ENCODE data around the gene SPSB1.
A peak's percentile ranks its signal among the peaks of the same experiment; 100 is the strongest.

The SPSB1 gene

DNA sequence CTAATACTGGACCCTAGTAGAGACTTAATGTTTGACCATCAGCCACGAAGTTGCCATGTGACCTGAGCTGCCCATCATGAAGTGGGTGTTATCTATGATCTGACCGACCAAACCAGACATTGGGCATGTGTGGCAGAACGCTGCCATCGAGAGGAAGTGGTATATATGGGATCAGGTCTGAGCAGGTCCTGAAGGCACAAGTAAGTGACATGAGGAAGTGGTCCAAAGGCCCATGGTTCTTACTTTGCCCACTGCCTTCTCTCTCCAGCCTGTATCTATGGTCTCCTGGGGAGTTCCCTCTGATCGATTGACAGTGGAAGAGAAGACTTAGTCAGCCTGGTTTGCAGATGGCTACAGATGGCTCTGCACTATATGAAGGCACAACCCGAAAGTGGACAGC lies 7.9 kb downstream of the SPSB1 start:
- TF ChIP-seq, protein P1, sequence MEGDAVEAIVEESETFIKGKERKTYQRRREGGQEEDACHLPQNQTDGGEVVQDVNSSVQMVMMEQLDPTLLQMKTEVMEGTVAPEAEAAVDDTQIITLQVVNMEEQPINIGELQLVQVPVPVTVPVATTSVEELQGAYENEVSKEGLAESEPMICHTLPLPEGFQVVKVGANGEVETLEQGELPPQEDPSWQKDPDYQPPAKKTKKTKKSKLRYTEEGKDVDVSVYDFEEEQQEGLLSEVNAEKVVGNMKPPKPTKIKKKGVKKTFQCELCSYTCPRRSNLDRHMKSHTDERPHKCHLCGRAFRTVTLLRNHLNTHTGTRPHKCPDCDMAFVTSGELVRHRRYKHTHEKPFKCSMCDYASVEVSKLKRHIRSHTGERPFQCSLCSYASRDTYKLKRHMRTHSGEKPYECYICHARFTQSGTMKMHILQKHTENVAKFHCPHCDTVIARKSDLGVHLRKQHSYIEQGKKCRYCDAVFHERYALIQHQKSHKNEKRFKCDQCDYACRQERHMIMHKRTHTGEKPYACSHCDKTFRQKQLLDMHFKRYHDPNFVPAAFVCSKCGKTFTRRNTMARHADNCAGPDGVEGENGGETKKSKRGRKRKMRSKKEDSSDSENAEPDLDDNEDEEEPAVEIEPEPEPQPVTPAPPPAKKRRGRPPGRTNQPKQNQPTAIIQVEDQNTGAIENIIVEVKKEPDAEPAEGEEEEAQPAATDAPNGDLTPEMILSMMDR (conservative IDR thresholded peaks at IDR 0.05; ENCODE audit: low read depth, low read length), result no peak
- DNase-seq (ENCODE audit: low read depth), result no peak
- no peak overlapping the region for H3K4me3 ChIP-seq (ENCODE audit: low read depth, low read length)

DNA sequence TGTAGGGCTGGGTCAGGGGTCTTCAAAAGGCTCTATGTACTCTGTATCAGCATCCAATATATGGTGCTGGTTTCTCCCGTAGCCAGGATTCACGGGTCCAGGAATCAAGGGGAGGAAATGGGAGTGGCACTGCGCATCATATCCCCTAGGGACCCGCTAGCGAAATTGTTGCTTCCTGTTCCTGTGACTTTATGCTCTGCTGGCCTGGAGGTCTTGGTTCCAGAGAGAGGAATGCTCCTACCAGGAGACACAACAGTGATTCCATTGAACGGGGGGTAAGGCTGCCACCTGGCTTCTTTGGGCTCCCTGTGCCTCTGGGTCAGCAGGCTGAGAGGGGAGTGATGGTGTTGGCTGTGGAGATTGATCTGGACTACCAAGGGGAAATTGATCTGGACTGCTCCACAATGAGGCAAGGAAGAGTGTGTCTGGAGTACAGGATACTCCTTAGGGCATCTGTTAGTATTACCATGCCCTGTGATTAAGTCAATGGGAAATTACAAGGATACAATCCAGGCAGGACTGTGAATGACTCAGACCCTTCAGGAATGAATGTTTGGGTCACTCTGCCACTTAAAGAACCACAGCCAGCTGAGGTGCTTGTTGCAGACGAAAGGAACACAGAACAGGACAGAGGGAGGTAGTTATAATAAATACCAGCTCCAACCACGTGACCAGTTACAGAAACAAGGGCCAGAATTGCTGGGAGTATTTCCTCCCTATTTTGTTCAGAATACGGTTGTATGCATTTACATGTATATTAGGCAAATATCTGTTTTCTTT lies 10.2 kb downstream of the SPSB1 start:
- TF ChIP-seq, protein P1 (conservative IDR thresholded peaks at IDR 0.05; ENCODE audit: low read depth, low read length), result no peak
- H3K4me3 ChIP-seq (ENCODE audit: low read depth, low read length), result no peak overlapping the region
- peak; percentile 82 for DNase-seq (ENCODE audit: low read depth)

DNA sequence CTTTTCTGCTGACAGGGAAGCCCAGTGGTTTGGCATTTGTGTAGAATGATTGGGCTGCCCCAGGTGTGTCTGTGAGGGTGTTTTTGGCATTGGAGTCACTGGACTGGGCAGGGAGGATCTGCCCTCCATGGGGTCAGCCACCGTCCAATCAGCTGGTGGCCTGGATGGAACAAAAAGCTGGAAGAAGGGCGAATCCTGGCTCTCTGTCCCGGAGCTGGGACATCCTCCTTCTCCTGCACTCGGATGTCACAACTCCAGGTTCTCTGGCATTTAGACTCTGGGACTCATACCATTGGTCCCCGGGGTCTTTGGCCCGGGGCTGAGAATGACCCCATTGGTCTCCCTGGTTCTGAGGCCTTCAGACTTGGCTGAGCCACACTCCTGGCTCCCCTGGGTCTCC lies 11.2 kb downstream of the SPSB1 start:
- TF ChIP-seq, protein P1 (conservative IDR thresholded peaks at IDR 0.05; ENCODE audit: low read depth, low read length), result no peak
- DNase-seq (ENCODE audit: low read depth), result no peak
- H3K4me3 ChIP-seq (ENCODE audit: low read depth, low read length), result no peak overlapping the region

DNA sequence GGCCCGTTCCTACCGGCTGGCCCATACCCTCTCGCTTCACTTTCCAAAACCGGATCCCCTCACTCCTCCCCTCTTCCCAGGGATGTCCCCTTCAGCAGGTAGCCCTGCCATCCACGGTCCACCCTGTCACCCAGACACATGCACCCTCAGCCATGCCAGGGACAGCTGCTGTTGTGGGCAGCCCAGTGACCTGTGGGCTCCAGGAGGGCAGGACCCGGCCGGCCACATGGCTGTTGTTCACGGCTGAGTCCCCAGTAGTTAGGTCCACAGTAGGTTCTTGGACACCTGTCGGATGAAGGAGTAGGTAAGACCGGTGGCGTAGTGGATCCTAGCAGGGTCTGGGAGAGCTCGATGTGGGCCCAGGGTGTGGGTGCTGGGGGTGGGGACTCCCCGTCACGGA lies 12.5 kb downstream of the SPSB1 start:
- DNase-seq (ENCODE audit: low read depth), result no peak
- TF ChIP-seq, protein P1 (conservative IDR thresholded peaks at IDR 0.05; ENCODE audit: low read depth, low read length), result no peak
- H3K4me3 ChIP-seq (ENCODE audit: low read depth, low read length), result no peak overlapping the region

DNA sequence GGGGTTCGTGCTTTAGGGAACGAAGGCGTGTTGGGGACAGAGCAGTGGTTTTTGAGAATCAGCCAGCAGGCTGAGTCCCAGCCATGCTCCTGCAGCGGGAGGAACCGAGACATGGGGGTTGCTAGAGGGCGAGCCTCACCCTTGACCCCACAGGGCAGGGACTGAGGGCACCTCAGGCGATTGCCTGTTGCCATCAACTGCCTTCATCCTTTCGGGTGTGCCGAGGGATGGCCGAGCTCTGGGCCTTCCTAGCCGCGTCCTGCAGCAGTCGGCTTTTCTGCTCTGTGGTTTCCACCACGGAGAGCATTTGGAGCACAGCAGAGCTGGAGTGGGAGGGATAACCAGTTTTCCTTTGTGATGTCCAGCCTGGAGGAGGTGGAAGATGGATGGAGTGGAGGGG lies 13.3 kb downstream of the SPSB1 start:
- H3K4me3 ChIP-seq (ENCODE audit: low read depth, low read length), result no peak overlapping the region
- TF ChIP-seq, protein P1 (conservative IDR thresholded peaks at IDR 0.05; ENCODE audit: low read depth, low read length), result no peak

DNA sequence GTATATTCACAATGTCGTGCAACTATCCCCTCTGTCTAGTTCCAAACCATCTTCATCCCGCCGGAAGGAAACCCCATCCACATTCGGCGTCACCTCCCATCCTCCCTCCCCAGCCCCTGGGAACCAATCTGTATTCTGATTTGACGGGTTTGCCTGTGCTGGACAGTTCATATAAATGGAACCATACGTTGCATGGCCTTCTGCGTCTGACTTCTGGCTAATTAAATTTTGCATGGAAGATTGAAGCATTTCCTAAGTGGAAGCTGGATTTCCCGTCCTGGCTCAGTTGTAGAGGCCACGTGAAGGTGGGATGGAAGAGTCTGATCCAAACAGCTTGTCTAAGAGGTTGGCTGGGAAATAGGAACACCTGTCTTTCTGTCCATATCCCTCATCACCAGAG lies 14.6 kb downstream of the SPSB1 start:
- H3K4me3 ChIP-seq (ENCODE audit: low read depth, low read length), result no peak overlapping the region
- no peak for DNase-seq (ENCODE audit: low read depth)
- TF ChIP-seq, protein P1 (conservative IDR thresholded peaks at IDR 0.05; ENCODE audit: low read depth, low read length), result no peak

More for the DNA sequence above, 13.3 kb downstream of the SPSB1 start:
- no peak for DNase-seq (ENCODE audit: low read depth)

DNA sequence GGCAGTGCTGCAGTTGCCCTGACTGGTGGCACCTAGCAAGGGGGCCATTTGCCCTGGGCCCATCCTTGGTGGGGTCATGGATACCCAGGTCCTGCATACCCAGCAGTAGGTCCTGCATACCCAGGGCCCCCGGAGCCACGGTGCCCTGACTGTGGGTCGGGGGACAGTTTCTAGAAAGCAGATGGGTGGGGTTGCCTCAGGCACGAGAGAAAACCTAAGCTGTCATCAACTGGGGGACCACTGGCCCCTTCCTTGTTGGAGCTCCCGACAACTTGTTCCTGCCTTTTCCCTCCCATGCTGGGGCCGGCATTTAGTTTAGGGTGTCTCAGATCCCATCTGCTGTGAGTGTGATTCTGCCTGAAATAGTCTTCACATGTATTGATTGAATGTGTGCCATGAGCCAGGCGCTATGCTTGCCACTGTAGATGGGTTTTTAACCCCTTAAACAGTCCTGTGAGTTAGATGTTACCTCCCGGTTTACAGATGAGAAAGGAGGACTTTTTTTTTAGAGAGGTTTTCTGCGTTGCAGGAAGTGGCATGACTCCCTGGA lies 15.6 kb downstream of the SPSB1 start:
- no peak overlapping the region for H3K4me3 ChIP-seq (ENCODE audit: low read depth, low read length)
- DNase-seq (ENCODE audit: low read depth), result no peak
- TF ChIP-seq, protein P1 (conservative IDR thresholded peaks at IDR 0.05; ENCODE audit: low read depth, low read length), result no peak
